Measurements from ENCODE around the gene TRIM25.

The TRIM25 gene

DNA sequence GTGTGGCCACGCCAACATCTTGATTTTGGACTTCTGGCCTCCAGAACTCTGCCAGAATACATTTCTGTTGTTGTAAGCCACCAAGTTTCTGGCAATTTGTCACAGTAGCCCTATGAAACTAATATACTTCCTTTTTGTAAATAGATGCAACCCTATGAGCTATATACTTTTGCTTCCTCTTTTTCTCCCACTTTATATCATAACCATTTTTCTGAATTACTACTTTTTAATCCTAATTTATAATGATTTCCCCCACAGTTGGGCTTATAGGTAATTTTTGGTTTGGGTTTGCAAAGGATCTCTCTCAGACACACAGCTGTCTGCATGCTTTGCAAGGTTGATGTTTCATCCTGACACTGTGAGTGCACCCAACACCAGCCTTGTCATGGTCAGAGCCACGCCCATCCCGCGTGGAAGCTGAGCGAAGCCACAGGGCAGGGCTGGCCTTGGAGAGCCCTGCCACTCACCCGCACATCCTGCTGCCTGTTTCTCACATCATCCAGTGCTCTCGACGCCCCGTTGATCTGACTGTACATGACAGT is 5.8 kb downstream of the TRIM25 start:
- TF ChIP-seq, protein P1, sequence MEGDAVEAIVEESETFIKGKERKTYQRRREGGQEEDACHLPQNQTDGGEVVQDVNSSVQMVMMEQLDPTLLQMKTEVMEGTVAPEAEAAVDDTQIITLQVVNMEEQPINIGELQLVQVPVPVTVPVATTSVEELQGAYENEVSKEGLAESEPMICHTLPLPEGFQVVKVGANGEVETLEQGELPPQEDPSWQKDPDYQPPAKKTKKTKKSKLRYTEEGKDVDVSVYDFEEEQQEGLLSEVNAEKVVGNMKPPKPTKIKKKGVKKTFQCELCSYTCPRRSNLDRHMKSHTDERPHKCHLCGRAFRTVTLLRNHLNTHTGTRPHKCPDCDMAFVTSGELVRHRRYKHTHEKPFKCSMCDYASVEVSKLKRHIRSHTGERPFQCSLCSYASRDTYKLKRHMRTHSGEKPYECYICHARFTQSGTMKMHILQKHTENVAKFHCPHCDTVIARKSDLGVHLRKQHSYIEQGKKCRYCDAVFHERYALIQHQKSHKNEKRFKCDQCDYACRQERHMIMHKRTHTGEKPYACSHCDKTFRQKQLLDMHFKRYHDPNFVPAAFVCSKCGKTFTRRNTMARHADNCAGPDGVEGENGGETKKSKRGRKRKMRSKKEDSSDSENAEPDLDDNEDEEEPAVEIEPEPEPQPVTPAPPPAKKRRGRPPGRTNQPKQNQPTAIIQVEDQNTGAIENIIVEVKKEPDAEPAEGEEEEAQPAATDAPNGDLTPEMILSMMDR (IDR thresholded peaks at IDR 0.05; ENCODE audit: control insufficient read depth, extremely low read depth, insufficient read depth): no peak
- H3K4me3 ChIP-seq (ENCODE audit: low read depth, low read length): no peak overlapping the region
- DNase-seq (ENCODE audit: low read depth): no peak

DNA sequence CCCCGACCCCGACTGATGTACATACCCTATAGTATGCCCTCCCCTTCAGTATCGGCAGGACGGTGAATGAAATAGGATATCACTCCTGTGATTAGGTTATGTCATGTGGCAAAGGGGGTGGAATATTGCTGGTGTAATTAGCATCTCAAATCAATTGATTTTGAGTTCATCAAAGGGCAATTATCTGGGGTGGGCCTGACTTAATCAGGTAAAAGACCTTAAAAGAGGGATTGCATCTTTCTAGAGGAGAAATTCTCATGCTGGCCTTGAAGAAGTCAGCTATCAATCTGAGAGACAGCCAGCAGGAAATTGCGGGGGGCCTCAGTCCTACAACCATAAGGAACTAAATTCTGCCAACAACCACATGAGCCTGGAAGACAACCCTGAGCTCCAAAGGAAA is 10.3 kb downstream of the TRIM25 start:
- TF ChIP-seq, protein P1 (IDR thresholded peaks at IDR 0.05; ENCODE audit: control insufficient read depth, extremely low read depth, insufficient read depth): no peak
- no peak for DNase-seq (ENCODE audit: low read depth)
- no peak overlapping the region for H3K4me3 ChIP-seq (ENCODE audit: low read depth, low read length)

DNA sequence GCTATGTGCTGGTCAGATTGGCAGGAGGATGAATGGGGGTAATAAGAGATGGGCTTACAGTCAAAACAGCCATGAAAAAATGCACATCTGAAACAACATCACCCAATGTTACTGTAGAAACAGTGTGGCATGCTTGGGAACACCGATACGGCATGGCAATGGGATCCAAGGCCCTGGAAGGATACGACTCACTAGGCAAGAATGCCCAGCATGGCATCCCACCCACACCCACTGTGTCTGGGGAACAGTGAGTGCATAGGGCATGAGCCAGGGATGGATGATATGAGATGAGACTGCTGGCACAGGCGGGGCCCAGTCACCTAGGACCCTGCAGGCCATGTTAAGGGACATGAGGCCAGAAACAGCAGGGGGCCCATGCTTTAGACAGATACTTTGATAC is 11.5 kb downstream of the TRIM25 start:
- no peak for DNase-seq (ENCODE audit: low read depth)
- no peak overlapping the region for H3K4me3 ChIP-seq (ENCODE audit: low read depth, low read length)

DNA sequence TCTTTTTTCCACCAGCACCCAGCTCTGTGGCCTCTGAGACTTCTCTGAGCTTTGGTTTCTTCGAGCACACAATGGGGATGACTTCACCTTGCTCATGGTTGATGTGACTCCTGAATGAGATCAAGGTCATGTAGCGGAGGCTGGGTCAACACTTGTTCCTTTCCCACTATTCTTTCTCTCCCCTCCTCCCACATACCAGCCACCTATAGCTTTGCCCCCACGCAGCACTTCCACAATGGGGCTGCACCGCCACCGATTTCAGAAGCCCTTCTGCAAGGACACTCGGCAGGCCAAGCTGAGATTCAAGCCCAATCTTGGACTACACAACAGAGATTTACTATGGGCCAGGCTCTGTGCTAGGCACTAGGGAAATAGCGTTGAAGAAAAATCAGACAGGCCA is 14.4 kb downstream of the TRIM25 start:
- TF ChIP-seq, protein P1 (IDR thresholded peaks at IDR 0.05; ENCODE audit: control insufficient read depth, extremely low read depth, insufficient read depth): no peak
- no peak for DNase-seq (ENCODE audit: low read depth)
- H3K4me3 ChIP-seq (ENCODE audit: low read depth, low read length): no peak overlapping the region

More for the DNA sequence above, 11.5 kb downstream of the TRIM25 start:
- TF ChIP-seq, protein P1 (IDR thresholded peaks at IDR 0.05; ENCODE audit: control insufficient read depth, extremely low read depth, insufficient read depth): no peak

DNA sequence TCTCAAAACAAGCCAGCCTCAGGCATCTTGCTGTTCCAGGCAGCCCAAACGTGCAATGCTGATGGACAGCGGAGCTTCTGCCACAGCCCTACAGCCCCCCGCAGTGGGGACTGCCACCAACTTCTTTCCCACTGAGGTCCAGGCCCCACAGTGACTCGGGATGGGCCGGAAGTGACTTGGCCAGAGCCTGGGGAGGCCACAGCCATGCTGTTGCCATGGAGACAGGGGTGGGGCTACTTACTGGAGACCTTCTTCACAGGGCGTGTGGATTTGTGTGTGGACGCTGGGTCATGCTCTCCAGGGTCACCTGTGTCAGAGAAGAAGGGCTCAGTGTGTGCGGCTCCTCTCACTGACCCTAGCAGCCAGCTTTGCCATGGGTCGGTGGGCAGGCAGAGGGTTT is 15.0 kb downstream of the TRIM25 start:
- no peak for DNase-seq (ENCODE audit: low read depth)
- H3K4me3 ChIP-seq (ENCODE audit: low read depth, low read length): no peak overlapping the region
- TF ChIP-seq, protein P1 (IDR thresholded peaks at IDR 0.05; ENCODE audit: control insufficient read depth, extremely low read depth, insufficient read depth): no peak

DNA sequence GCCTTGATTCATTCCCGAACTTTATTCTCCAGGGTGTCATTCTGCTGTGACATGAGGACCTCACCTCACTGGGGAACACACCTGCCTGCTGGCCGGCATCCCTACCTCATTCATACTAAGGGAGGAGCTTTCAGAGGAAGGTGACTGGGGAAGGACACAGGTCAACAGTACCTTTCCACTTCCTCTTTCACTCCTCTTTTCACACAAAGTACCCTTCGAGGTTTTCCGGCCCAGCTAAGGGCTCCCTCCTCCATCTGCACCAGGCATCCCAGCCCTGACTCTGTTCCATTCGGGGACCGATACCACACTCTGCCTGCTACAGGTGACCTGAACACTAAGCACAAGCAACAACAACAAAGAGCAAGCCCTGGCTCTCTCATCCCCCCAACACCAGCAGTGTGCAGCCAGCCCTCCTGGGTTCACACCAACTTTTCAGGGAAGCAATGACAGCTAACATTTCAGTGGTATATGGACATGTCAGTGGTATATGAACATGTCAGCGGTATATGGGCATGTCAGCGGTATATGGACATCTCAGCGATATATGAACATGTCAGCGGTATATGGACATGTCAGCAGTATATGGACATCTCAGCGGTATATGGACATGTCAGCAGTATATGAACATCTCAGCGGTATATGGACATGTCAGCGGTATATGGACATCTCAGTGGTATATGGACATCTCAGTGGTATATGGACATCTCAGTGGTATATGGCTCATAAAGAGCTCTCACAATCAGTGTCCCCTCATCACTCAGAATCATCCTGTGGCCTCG is 16.0 kb downstream of the TRIM25 start:
- TF ChIP-seq, protein P1 (IDR thresholded peaks at IDR 0.05; ENCODE audit: control insufficient read depth, extremely low read depth, insufficient read depth): no peak
- no peak for DNase-seq (ENCODE audit: low read depth)
- H3K4me3 ChIP-seq (ENCODE audit: low read depth, low read length): no peak overlapping the region

Measured in LNCaP clone FGC (cell line).